Left ventricle myocardium inferior (tissue), 1 donor: Measurements from ENCODE around the gene RASAL2. TPM values are rescaled to one million over a fixed set of nuclear protein-coding genes. Genes with fewer than 3 reads are reported as not detected.

Source experiments
- DNase-seq: peaks from one replicate; pipeline ENCODE4 v3.0.0-alpha.2; 2020
- H3K27ac ChIP-seq: fragments of 200-600 bp; replicated peaks from 2 replicates; pipeline ENCODE4 v1.8.0; 2021
- H3K27me3 ChIP-seq: fragments of 200-600 bp; 2 replicates; pipeline ENCODE4 v1.8.0; 2021; ENCODE audit warnings: low read depth
- H3K36me3 ChIP-seq: fragments of 200-600 bp; 2 replicates; pipeline ENCODE4 v1.8.0; 2021
- H3K4me1 ChIP-seq: fragments of 200-600 bp; 2 replicates; pipeline ENCODE4 v1.8.0; 2021
- H3K4me3 ChIP-seq: fragments of 200-600 bp; 2 replicates; pipeline ENCODE4 v1.8.0; 2021; ENCODE audit warnings: mild to moderate bottlenecking, moderate library complexity
- H3K9me3 ChIP-seq: fragments of 200-600 bp; replicated peaks from 2 replicates; pipeline ENCODE4 v1.8.0; 2021
- CTCF ChIP-seq: fragments of 200-600 bp; IDR thresholded peaks from 2 replicates; pipeline ENCODE4 v1.8.0; 2021; ENCODE audit warnings: antibody characterized with exemption, mild to moderate bottlenecking, borderline replicate concordance
- intact Hi-C: fragments of 100-400 bp; cut with micrococcal nuclease; formaldehyde crosslinking; loops from one replicate; pipeline ENCODE4 v1.11.0; 2022
- total RNA-seq: library from RNA; stranded (reverse); fragmentation: NEBNext Ultra II Directional; extraction: Animal tissue kit (Norgen Biotek cat#: 25700); gene quantifications from one replicate; pipeline ENCODE4 v1.2.1, GENCODE V29; 2021
- donor health status: DM: no; HTN: yes; CAD: no; lungs with severe emphysema.

RASAL2 gene
- total RNA-seq, 1 donor from 2014 or later, result 28.3 TPM

GRCh38 chr1:178237121-178237520, 143.2 kb downstream of the RASAL2 start:
- no peaks in the 10 kb centered on the region for H3K27me3 ChIP-seq
- no peaks in the 10 kb centered on the region for H3K36me3 ChIP-seq
- intact Hi-C loops, result no loop called here
- H3K4me1 ChIP-seq, result peaks cover 27% of the 10 kb centered on the region
- H3K9me3 ChIP-seq, result no peaks in the 10 kb centered on the region
- H3K4me3 ChIP-seq, result no peak overlapping the region
- TF ChIP-seq CTCF, result no peak
- no peak overlapping the region for H3K27ac ChIP-seq
- no peak for DNase-seq

- no peak for DNase-seq
- H3K36me3 ChIP-seq, result no peaks in the 10 kb centered on the region
- no peak overlapping the region for H3K4me3 ChIP-seq
- intact Hi-C loops, result no loop called here
- peaks cover 19% of the 10 kb centered on the region for H3K4me1 ChIP-seq
- H3K9me3 ChIP-seq, result no peaks in the 10 kb centered on the region
- TF ChIP-seq CTCF, result no peak
- H3K27me3 ChIP-seq, result no peaks in the 10 kb centered on the region
- H3K27ac ChIP-seq, result no peak overlapping the region
Measured at GRCh38 chr1:178238722-178239510, 145.0 kb downstream of the RASAL2 start.

GRCh38 chr1:178241057-178241456, 147.2 kb downstream of the RASAL2 start:
- H3K9me3 ChIP-seq, result no peaks in the 10 kb centered on the region
- intact Hi-C loops, result no loop called here
- no peak for TF ChIP-seq CTCF

GRCh38 chr1:178241837-178242236, 147.9 kb downstream of the RASAL2 start:
- Histone ChIP-seq H3K36me3 (no peaks in the 10 kb centered on the region), H3K27me3 (no peaks in the 10 kb centered on the region), H3K4me1 (peaks cover 19% of the 10 kb centered on the region), H3K4me3 (no peak overlapping the region), H3K27ac (no peak overlapping the region), H3K9me3 (peaks cover 5% of the 10 kb centered on the region)
- intact Hi-C loops, result no loop called here
- DNase-seq, result no peak
- TF ChIP-seq CTCF, result no peak

More at GRCh38 chr1:178241057-178241456, 147.2 kb downstream of the RASAL2 start:
- peaks cover 19% of the 10 kb centered on the region for H3K4me1 ChIP-seq
- no peaks in the 10 kb centered on the region for H3K27me3 ChIP-seq
- no peaks in the 10 kb centered on the region for H3K36me3 ChIP-seq
- no peak overlapping the region for H3K4me3 ChIP-seq
- H3K27ac ChIP-seq, result no peak overlapping the region
- no peak for DNase-seq

GRCh38 chr1:178243119-178243518, 149.2 kb downstream of the RASAL2 start:
- no peak overlapping the region for H3K4me3 ChIP-seq
- peaks cover 19% of the 10 kb centered on the region for H3K4me1 ChIP-seq
- intact Hi-C loops, result no loop called here
- TF ChIP-seq CTCF, result no peak
- H3K36me3 ChIP-seq, result peaks cover 1% of the 10 kb centered on the region
- no peak overlapping the region for H3K27ac ChIP-seq
- H3K9me3 ChIP-seq, result peaks cover 18% of the 10 kb centered on the region
- DNase-seq, result no peak
- no peaks in the 10 kb centered on the region for H3K27me3 ChIP-seq
